CD4-positive, alpha-beta T cell treated with Interleukin-12 subunit alpha and Interleukin-12 subunit beta, for 1 hour (primary cell): ENCODE data around the gene TUBB1.

Source experiments
- DNase-seq: peaks from one replicate; pipeline ENCODE4 v3.0.0-alpha.2; 2020

The TUBB1 gene

DNA sequence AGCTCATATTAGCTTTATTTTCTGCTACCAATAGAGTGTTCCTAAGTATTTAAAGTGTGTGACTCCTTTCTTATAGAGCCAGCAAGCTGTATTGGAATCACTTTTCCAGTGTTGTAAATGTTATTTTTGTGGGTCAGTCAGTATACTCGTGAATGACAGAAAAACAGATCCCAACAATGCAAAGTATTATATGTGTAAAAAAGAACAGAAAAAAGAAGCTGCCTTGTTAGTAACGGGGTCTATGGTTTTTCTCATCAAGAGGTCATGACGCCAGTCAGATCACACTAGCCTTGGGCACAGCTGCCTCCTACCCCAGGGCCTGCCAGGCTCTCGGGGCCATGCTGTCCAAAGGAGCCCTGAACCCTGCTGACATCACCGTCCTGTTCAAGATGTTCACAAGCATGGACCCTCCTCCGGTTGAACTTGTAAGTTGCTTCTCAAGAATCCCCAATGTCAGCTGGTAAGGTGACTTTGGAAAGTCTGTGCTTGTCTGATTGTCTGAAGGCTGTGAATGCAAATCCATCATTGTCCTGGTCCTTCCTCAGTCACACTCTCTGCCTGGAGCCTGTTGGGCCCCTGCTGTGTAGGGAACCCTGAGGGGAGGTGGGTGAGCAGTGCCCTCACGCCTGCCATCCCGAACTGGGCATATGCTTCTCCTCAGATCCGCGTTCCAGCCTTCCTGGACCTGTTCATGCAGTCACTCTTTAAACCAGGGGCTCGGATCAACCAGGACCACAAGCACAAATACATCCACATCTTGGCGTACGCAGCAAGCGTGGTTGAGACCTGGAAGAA, 28.4 kb upstream of the TUBB1 start:
- DNase-seq: no peak

DNA sequence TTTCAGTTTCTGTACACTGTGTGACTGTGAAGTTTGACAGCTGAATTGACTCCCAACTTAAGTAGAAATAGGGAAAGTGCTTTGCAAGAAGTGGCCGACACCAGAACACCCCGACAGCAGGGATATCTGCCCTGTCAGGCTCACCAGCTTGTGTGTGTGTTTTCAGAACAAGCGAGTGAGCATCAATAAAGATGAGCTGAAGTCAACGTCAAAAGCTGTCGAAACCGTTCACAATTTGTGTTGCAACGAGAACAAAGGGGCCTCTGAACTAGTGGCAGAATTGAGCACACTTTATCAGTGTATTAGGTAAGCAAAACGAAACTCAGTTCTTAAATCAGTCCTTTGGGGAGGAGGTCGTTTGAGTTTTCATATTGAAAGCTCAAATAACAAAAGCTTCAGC, 27.5 kb upstream of the TUBB1 start:
- no peak for DNase-seq

DNA sequence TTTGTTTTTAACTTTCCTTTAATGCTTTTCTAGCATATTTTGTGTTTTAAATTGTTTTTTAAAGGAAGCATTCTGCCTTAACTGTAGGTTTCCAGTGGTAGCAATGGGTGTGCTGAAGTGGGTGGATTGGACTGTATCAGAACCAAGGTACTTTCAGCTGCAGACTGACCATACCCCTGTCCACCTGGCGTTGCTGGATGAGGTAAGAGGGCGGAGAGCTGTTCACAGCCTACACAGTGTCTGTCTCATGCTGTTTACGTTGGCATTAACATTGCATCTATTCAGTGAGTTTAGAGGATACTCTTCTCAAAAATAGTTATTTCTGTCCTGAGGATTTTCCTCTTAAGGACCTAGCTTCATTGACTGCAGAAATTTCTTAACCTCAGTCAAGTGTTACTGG, 26.3 kb upstream of the TUBB1 start:
- DNase-seq: no peak

DNA sequence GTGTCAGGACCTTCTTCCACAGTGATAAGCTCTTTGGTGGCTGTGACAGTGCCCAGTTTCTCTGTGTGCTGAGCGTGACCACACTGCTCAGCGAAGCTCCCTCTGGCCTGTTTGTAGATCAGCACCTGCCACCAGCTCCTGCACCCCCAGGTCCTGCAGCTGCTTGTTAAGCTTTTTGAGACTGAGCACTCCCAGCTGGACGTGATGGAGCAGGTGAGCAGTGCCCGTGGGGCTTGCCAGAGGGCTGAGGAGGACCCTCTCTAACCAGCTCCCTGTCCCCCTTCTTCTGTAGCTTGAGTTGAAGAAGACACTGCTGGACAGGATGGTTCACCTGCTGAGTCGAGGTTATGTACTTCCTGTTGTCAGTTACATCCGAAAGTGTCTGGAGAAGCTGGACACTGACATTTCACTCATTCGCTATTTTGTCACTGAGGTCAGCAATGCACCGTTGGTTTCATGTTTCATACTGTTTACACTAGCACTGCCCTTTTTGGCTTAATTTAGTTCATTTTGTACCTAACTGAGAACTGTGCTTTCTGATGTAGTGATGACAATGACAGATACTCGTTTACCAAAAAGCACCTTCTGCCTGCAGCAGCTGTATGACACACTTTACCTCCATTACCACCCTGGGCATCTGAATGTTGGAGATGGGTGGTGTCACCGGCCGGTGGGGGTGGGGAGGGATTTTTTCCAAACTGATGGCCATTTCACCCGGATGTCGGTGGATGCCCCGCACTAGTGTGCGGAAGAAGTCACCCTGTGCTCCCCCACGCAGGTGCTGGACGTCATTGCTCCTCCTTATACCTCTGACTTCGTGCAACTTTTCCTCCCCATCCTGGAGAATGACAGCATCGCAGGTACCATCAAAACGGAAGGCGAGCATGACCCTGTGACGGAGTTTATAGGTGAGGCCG, 25.6 kb upstream of the TUBB1 start:
- no peak for DNase-seq

DNA sequence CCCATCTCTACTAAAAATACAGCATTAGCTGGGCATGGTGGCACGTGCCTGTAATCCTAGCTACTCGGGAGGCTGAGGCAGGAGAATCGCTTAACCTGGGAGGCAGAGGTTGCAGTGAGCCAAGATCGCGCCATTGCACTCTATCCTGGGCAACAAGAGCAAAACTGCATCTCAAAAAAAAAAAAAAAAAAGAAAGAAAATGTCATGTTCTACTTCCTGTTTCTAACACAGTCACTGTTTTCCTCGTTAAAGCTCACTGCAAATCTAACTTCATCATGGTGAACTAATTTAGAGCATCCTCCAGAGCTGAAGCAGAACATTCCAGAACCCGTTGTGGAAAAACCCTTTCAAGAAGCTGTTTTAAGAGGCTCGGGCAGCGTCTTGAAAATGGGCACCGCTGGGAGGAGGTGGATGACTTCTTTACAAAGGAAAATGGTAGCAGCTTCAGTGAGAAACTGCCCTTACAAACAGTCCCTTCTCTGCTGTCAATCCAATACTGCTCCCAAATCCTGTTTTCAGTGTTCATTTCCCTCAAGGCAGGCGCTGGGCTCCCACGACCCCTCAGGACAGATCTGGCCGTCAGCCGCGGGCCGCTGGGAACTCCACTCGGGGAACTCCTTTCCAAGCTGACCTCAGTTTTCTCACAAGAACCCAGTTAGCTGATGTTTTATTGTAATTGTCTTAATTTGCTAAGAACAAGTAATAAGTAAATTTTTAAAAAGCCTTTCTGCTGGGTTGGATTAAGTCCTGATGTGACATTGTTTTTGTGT, 24.7 kb upstream of the TUBB1 start:
- no peak for DNase-seq

DNA sequence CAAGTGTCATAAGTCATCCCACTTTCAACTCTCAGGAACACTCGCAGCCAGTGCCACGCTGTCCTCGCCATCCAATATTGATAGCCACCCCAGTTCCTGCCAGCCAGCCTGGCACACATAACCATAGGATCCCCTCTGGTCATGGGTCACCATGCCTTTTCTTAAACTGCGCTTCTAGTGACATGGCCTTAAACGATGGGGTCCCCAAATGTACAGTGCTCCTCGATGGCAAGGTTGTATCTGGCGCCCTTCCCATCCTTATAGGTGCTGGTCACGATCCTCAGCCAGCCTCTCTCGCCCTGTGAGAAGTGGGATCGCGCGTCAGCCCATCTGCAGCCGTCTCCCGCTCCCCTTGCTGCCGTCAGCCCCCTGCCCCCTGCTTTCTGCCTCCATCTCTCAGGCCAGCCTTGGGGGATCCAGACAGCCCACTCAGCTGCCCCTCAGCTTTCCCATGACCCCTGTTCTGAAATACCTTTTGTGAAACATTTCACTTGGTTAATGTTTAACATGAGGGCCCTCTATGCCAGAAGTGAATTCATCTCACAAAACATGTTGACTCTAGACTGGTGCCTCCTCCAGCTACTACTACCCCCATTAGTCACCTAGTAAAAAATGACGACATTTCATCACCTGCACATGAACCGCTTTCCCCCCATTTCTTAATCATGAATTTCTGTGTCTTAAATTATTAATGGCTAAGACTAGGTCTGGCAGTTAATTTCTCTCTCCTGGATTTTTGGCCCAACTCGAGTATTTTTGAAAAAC, 23.6 kb upstream of the TUBB1 start:
- DNase-seq: no peak

DNA sequence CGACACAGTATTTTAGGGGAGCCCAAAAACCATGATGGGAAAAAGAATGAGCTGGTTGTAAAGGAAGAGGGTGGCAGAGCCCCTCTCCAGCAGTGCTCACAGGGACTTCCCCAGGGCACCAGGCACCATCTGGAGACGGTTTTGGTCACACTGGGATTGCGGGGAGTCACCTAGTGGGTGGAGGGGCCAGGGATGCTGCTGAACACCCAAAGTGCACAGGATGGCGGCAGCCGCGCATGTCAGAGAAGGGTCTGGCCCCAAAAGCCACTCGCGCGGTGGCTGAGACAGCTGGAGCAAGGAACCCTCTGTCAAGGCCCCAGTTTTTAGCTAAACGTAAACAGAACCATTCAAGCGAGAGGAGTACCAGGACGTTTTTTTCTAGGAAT, 23.0 kb upstream of the TUBB1 start:
- DNase-seq: no peak

DNA sequence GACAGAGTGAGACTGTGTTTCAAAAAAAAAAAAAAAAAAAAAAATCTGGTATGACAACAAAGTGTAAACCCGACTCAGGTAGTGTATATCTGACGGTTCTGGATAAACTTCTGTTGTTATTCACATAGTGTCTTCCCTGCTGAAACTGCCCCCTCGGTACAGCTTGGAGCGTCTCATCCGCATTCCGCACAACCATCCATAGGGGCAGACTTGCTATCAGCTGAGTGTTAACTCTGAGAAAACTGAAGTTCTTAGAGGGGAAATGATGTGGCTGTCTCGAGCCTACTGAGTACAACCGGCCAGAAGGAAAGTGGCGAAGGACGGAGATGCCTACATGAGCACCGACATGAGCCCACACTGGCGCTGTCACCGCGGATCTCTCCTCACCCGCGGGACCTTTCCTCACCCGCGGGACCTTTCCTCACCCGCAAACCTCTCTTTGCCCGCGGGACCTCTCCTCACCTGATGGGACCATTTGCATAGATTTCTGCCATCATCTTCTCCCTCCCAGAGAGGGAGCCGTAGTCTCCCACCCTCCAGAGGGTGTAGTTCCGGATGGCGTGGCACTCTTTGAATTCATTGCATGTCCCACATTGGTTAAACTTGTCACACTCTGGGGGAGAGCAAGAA, 22.0 kb upstream of the TUBB1 start:
- DNase-seq: no peak

DNA sequence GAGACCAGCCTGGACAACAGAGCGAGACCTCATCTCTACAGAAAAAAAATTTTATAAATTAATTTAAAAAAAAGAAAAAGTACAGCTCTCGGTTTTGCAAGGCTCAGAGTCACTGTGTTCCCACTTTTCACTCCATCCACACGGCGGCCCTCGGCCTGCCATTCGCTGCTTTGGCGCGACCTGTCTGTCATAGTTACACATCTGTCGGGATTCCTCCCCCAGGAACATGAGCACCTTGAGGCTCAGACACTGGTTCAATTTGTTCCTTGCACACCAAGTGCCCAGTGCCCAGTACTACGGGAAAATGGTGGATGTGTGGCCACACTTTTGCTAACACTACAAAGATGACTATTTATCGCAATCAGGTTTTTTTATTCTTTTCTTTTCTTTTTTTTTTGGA, 20.6 kb upstream of the TUBB1 start:
- no peak for DNase-seq

DNA sequence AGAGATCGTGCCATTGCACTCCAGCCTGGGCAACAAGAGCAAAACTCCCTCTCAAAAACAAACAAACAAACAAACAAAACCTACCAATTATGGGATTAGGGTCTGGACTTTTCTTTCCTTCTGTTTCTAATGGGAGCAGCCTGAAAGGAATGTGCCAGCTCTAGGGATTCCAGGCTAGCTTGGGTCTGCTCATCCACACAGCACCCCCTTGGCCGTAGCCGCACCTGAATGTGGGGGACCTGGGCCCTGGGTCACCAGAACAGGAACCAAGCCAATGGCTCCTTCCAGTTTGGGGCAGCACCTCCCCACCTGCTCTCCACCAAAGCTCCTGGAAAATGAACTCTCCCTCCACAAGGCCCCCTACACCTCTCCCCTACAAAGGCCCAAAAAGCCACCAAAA, 18.9 kb upstream of the TUBB1 start:
- DNase-seq: no peak

DNA sequence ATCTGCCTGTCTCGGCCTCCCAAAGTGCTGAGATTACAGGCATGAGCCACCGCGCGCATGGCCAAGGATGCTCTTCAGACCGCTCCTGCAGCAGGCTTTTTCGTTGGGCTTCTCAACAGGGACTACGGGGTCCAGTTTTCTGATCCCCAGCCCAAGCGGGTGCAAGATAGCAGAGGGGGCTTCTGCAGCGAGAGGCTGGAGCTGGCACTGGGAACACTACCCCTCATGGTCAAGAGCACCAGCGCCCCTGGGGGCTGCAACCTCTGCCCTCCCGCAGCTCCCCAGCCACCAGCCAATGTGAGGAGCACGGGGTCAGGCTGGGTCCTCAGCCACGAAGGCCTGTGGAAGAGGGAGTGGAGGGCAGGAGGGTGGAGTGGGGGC, 18.2 kb upstream of the TUBB1 start:
- DNase-seq: no peak

DNA sequence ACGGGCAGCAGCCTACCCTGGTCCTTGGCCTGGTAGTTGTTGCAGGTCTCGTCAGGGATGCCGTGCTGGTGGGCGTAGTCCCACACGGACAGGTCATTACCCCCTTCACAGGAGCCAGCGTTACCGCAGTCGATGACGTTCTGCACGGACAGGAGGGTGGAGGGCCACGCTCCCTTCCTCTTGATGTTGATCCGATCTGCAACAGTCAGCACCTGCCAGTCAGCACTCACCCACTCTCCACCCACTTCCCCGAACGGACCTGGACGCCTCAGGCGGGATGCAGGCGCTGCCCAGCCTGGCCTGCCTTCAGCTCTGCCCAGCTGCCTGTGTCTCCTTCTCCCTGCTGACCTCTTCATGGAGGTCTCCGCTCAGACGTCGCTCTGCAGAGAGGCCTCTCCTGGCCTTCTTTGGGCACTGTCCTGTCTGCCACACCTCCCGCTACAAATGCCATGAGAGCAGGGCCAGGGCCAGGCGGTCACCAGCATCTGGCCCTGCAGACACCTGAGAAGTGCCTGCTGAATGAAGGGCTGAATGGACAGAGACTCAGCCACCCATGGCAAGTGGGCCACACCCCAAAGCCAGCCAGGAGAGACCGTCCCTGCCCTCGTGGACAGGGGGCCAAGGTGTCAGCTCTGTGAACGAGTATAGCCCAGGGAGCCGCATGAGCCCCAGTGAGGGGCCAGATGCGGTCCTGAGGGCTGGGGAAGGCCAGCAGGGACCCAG, 17.6 kb upstream of the TUBB1 start:
- no peak for DNase-seq

DNA sequence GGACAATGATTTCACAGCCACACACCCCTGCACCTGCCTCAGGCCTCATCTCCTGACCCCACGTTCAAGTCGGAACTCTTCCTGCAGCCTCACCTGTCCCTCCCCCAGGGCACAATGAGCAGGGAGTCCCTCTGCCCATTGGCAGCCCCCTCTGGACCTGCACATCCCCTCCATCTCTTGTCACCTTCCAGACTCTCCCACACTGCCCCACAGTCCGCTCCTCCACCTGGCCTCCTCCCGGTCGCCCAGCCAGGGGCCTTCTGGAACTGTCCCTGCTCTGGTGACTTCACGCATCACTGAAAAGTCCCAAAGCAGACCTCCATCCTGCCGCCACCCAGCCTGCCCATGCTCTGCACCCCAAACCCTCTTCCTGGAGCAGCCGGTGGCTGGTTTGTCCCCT, 16.8 kb upstream of the TUBB1 start:
- no peak for DNase-seq

DNA sequence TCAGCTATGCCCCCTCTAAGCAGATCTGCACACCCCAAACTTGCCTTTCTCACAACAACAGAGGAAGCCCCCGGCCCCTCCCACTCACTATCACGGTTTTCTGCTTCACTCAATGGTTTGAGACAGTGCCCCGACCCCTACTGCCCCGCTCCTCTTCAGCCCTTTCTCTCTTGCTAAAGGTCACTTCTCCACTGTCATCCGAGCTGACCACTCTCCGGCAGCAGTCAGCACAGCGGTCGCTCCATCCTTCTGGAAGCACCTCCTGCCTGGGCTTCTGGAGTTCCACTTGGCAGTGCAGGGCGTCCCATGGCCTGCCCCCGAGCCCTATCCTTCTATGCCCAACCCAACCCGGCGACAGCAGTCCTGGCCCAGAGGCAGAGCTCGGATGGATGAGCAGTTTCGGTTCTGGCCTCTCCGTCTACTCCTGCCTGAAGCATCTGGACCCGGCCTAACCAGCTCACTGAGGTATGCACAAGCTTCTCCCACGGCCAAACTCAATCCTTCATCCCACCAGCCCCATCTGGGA, 16.3 kb upstream of the TUBB1 start:
- no peak for DNase-seq

DNA sequence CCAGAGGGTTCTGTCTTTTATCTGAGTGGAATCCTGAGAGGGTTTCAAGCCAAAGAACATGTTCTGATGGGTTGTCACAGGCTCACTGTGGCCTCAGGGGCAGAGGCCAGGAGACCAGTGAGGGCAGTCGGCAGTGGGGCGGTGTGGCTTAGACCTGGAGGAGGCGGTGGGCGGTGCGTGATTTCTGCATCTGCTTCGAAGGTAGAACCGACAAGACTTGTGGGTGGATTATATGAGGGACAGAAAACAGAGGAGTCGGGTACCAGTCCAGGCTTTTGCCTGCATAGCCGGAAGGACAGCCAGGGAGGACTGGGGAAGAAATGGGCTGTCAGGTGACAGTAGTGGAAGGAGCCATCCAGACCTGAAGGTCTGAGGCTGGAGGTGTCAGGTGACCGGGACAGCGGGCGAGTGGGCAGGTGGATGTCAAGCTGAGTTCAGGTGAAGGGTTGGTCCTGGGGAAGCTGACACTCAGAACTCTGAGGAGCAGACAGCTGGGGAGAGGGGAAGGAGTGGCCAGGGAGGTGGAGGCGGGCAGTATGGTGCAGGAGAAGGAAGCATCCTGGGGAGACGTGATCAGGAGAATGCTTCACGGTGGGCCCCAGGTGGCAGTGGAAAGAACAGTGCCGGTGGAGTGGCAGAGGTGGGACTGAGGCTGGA, 15.3 kb upstream of the TUBB1 start:
- DNase-seq: no peak

DNA sequence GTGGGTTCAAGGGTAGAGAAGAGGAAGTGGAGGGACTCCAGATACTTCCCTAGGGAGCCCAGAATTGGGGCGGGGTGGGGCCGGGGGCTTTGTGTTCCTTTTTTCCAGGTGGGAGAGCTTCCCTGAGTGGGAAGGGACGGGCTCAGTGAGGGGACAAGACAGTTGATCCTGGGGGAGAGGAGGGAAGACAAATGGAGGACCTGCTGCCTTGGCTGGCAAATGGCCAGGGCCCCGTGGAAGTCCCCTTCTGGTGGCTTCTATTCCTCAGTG, 14.8 kb upstream of the TUBB1 start:
- peak; percentile 64 for DNase-seq

DNA sequence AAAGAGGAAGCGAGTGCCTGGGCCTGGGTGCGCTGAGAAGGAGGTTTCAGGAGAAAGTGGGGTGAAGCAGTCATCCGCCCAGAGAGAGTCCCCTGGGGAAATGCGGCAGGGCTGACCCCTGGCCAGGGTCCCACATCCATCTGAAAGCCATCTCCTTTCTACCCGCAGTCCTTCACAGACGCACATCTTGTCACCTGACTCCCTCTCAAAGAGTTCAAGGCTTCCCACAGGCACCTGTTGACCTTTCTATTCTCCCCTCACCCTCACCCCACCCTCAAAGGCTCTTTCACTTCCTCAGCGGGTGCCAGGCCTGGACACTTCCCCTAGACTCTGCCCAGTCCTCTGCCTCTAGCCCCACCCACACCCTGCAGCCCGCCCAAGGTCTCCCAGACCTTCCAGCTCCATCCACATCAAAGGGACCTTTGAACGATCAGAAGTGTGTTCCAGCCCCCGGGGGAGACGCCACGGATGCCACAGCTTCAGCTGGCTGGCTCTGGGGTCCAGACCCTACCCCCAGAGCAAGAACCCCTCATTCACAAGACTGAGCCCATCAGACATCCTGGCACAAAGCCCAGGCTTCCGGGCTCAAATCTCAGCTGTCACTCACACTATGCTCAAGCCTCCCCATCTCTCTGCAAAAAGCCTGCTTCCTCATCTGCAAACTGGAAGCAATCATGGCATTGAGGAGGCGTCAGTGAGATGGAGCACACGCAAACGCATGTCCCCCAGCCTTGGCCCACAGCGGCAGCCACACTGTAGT, 14.3 kb upstream of the TUBB1 start:
- DNase-seq: peak; percentile 50

DNA sequence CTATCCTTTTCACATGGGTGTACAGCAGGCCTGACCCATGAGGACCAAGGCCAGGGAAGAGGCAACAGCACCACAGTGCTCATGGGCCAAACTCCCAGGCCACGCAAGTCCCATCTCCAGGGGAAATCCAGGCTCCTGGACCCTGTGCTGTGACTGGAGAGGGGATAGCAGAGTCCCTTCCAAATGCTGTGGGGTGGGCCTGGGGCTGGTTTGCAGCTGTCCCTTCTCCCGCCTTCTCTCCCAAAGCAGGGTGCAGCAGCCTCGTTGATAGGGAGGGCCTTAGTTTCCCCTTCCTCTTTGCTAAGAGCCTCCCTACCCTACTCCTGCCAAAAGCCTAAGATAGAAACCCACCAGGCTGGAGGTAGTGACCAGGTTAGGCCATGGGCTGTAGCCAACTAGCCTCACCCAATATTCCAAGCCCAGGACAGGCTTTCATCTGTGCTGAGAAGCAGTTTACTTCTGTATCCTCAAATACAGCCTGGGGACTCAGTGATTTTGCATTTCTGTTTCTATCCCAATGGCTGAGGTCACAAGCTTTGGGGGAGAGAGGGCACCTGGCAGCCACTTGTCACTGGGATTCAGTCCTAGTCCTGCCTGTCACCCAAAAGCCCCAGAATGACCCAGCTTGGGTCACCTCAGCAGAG, 13.6 kb upstream of the TUBB1 start:
- DNase-seq: no peak

DNA sequence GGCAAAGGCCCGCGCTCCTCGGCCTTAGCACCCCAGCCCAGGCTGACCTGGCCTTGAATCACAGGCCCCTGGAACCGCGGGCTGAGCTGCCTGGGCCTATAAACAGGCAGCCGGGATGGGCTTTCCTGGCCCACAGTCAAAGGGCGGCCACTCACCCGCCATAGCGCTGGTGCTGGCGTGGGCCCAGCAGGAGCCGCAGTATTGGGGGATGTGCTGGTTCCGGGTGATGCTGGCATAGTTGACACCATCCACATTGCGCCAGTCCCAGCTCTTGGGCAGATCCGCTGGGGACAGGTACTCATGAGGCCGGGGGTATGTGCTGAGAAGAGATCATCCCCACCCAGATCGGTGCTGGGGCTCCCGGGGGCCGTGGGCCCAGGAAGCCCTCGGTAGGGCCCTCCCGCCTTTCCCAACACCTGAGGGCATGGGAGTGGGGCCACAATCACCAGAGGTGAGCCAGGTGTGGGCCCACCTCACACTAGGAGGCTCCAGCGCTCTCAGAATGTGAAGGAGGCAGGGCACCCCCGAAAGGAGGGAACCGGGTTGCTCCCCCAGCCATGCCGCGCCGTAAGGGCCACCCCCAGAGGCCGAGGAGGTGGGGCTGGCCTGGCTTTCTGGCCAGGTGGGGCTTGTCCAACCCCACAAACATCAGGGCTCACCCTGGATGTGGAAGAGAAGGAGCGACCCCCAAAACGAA, 12.9 kb upstream of the TUBB1 start:
- no peak for DNase-seq
